GM23338 (cell line): Measurements from ENCODE around the gene NDEL1. TPM values are rescaled to one million over a fixed set of nuclear protein-coding genes. Genes with fewer than 3 reads are reported as not detected.

Experiments
- ATAC-seq: fragments of 200-7000 bp; cut with Tn5 transposase; 3 replicates; pipeline ENCODE4 v1.9.1; 2020
- DNase-seq: peaks from one replicate; pipeline ENCODE4 v3.0.0-alpha.2; 2015; ENCODE audit warnings: low spot score
- H2AFZ ChIP-seq: fragments of 200-600 bp; sonication (generic); 2 replicates; pipeline ENCODE4 v1.8.0; 2016; ENCODE audit warnings: antibody characterized with exemption, mild to moderate bottlenecking, moderate library complexity
- H3F3A ChIP-seq: fragments of 200-600 bp; sonication (generic); replicated peaks from 2 replicates; pipeline ENCODE4 v1.8.0; 2017; ENCODE audit warnings: antibody characterized with exemption, mixed run types, low read depth
- H3K27ac ChIP-seq: fragments of 200-600 bp; sonication (generic); 2 replicates; pipeline ENCODE4 v1.6.1; 2016; ENCODE audit warnings: low read depth
- H3K27me3 ChIP-seq: fragments of 200-600 bp; sonication (generic); 2 replicates; pipeline ENCODE4 v1.8.0; 2016; ENCODE audit warnings: mild to moderate bottlenecking, mixed run types, moderate library complexity; ENCODE audit not compliant: insufficient read depth
- H3K36me3 ChIP-seq: fragments of 200-600 bp; sonication (generic); 2 replicates; pipeline ENCODE4 v1.8.0; 2016; ENCODE audit warnings: mild to moderate bottlenecking; ENCODE audit not compliant: insufficient read depth
- H3K4me1 ChIP-seq: fragments of 200-600 bp; sonication (generic); 2 replicates; pipeline ENCODE4 v1.8.0; 2016; ENCODE audit warnings: mild to moderate bottlenecking, moderate library complexity; ENCODE audit not compliant: insufficient read depth
- H3K4me2 ChIP-seq: fragments of 200-600 bp; sonication (generic); 2 replicates; pipeline ENCODE4 v1.7.1; 2017; ENCODE audit warnings: mixed run types
- H3K4me3 ChIP-seq: fragments of 200-600 bp; sonication (generic); 2 replicates; pipeline ENCODE4 v1.6.1; 2016; ENCODE audit warnings: mixed run types
- H3K79me2 ChIP-seq: fragments of 200-600 bp; sonication (generic); replicated peaks from 2 replicates; pipeline ENCODE4 v1.8.0; 2017; ENCODE audit warnings: mild to moderate bottlenecking; ENCODE audit not compliant: insufficient read depth
- H3K9me2 ChIP-seq: fragments of 200-600 bp; sonication (generic); 2 replicates; pipeline ENCODE4 v1.8.0; 2017; ENCODE audit not compliant: insufficient read depth
- H4K20me1 ChIP-seq: fragments of 200-600 bp; sonication (generic); replicated peaks from 2 replicates; pipeline ENCODE4 v1.8.0; 2017; ENCODE audit warnings: mild to moderate bottlenecking; ENCODE audit not compliant: insufficient read depth
- H3K27ac Mint-ChIP-seq: 2 replicates; pipeline ENCODE4 v1.8.0; 2020; ENCODE audit warnings: inconsistent platforms, mild to moderate bottlenecking, moderate library complexity, mixed read lengths
- H3K27me3 Mint-ChIP-seq: 3 replicates; pipeline ENCODE4 v1.8.0; 2022; ENCODE audit warnings: low read depth, mild to moderate bottlenecking, moderate library complexity, mixed read lengths, inconsistent platforms; ENCODE audit not compliant: insufficient read depth, poor library complexity
- H3K36me3 Mint-ChIP-seq: 3 replicates; pipeline ENCODE4 v1.8.0; 2021; ENCODE audit warnings: low read depth, mild to moderate bottlenecking, inconsistent platforms, moderate library complexity, mixed read lengths
- H3K4me1 Mint-ChIP-seq: 3 replicates; pipeline ENCODE4 v1.8.0; 2020; ENCODE audit warnings: mild to moderate bottlenecking, inconsistent platforms, mixed read lengths
- H3K4me3 Mint-ChIP-seq: 3 replicates; pipeline ENCODE4 v1.8.0; 2021; ENCODE audit warnings: moderate library complexity, mild to moderate bottlenecking, inconsistent platforms, mixed read lengths
- H3K9me3 Mint-ChIP-seq: 3 replicates; pipeline ENCODE4 v1.8.0; 2020; ENCODE audit warnings: moderate library complexity, mild to moderate bottlenecking, inconsistent platforms, mixed read lengths
- CTCF ChIP-seq, 2 experiments: fragments of 200-600 bp in 1 of 2; sonication (generic) in 1 of 2; conservative IDR thresholded peaks; 2 replicates each; pipeline versions ENCODE4 v1.5.1 to v1.6.1; 2016 to 2017; ENCODE audit warnings: antibody characterized with exemption in 2 of 2, low read depth in 2 of 2, mild to moderate bottlenecking in 2 of 2, moderate library complexity in 1 of 2
- ETS1 ChIP-seq: IDR thresholded peaks from 2 replicates; pipeline ENCODE4 v1.6.1; 2016; ENCODE audit warnings: antibody characterized with exemption
- EZH2 ChIP-seq: fragments of 200-600 bp; sonication (generic); IDR thresholded peaks from one replicate; pipeline ENCODE4 v1.8.0; 2017; ENCODE audit warnings: antibody characterized with exemption, mild to moderate bottlenecking, low read depth; ENCODE audit not compliant: unreplicated experiment
- EZH2phosphoT487 ChIP-seq: fragments of 200-600 bp; sonication (generic); IDR thresholded peaks from one replicate; pipeline ENCODE4 v1.8.1; 2018; ENCODE audit warnings: antibody characterized with exemption; ENCODE audit not compliant: unreplicated experiment
- JUNB ChIP-seq: IDR thresholded peaks from one replicate; pipeline ENCODE4 v1.6.1; 2016; ENCODE audit warnings: antibody characterized with exemption; ENCODE audit not compliant: unreplicated experiment
- NANOG ChIP-seq: IDR thresholded peaks from 2 replicates; pipeline ENCODE4 v1.6.1; 2016; ENCODE audit warnings: antibody characterized with exemption, borderline replicate concordance
- POLR2AphosphoS5 ChIP-seq: IDR thresholded peaks from 2 replicates; pipeline ENCODE4 v1.6.1; 2016; ENCODE audit warnings: antibody characterized with exemption, low read depth
- REST ChIP-seq: IDR thresholded peaks from one replicate; pipeline ENCODE4 v1.6.1; 2018; ENCODE audit warnings: antibody characterized with exemption; ENCODE audit not compliant: unreplicated experiment
- STAT1 ChIP-seq: IDR thresholded peaks from one replicate; pipeline ENCODE4 v1.6.1; 2016; ENCODE audit warnings: antibody characterized with exemption; ENCODE audit not compliant: unreplicated experiment
- ZNF114 ChIP-seq: fragments of 250-450 bp; sonication (Bioruptor Pico); IDR thresholded peaks from 2 replicates; pipeline ENCODE4 v1.5.0; 2020; ENCODE audit warnings: mild to moderate bottlenecking, moderate library complexity
- ZNF331 ChIP-seq: fragments of 250-450 bp; sonication (Bioruptor Pico); IDR thresholded peaks from 2 replicates; pipeline ENCODE4 v1.5.0; 2020; ENCODE audit warnings: low read depth, mild to moderate bottlenecking, moderate library complexity
- polyA plus RNA-seq: library from polyadenylated mRNA; unstranded; fragments of >200 nt; fragmentation: Nextera tagmentation; extraction: Ambion mirVana; gene quantifications from 2 replicates; pipeline ENCODE4 v1.2.1, GENCODE V29; 2016
- total RNA-seq: library from RNA; depleted of rRNA; stranded (reverse); fragments of >200 nt; shearing (Covaris generic); gene quantifications from 2 replicates; pipeline ENCODE4 v1.2.3, GENCODE V29; 2014

The NDEL1 gene
- total and polyA plus RNA-seq, 2 experiments from 2014 or later = 21.2 to 26.0 TPM

GRCh38 chr17:8472663-8473062, 37.0 kb downstream of the NDEL1 start:
- Mint-ChIP-seq H3K9me3 (no peaks in the 10 kb centered on the region; the same call in 2 of the 3 replicates), H3K4me3 (no peak overlapping the region), H3K36me3 (peaks cover 57% of the 10 kb centered on the region), H3K27ac (peak overlapping the region; percentile 49; the same call in 1 of the 2 replicates), H3K27me3 (peaks cover 4% of the 10 kb centered on the region), H3K4me1 (no peaks in the 10 kb centered on the region)
- ATAC-seq = no peak
- no peaks in the 10 kb centered on the region for H3K4me1 ChIP-seq
- no peak overlapping the region for H2AFZ ChIP-seq
- H3F3A ChIP-seq = peaks cover 22% of the 10 kb centered on the region; the same call in 1 of the 2 replicates
- peaks cover 26% of the 10 kb centered on the region; the same call in 1 of the 2 replicates for H3K36me3 ChIP-seq
- no peak for DNase-seq
- H3K79me2 ChIP-seq = no peaks in the 10 kb centered on the region
- TF ChIP-seq ETS1 = no peak
- peak; percentile 3; the same call in 1 of the 2 replicates for TF ChIP-seq POLR2AphosphoS5
- H3K27me3 ChIP-seq = no peaks in the 10 kb centered on the region
- H3K4me3 ChIP-seq = no peak overlapping the region
- H3K27ac ChIP-seq = peak overlapping the region; percentile 76; the same call in 1 of the 2 replicates
- H3K9me2 ChIP-seq = no peaks in the 10 kb centered on the region
- H3K4me2 ChIP-seq = no peak overlapping the region
- peaks cover 10% of the 10 kb centered on the region for H4K20me1 ChIP-seq

- peaks cover 10% of the 10 kb centered on the region for H3K27me3 Mint-ChIP-seq
- no peaks in the 10 kb centered on the region; the same call in 2 of the 3 replicates for H3K9me3 Mint-ChIP-seq
- Histone ChIP-seq H3K27ac (peak overlapping the region; percentile 14; the same call in 1 of the 2 replicates), H2AFZ (no peak overlapping the region), H3F3A (peaks cover 25% of the 10 kb centered on the region; the same call in 1 of the 2 replicates), H3K4me1 (no peaks in the 10 kb centered on the region), H3K27me3 (no peaks in the 10 kb centered on the region), H3K9me2 (no peaks in the 10 kb centered on the region), H3K4me3 (no peak overlapping the region), H3K4me2 (no peak overlapping the region), H3K36me3 (peaks cover 31% of the 10 kb centered on the region; the same call in 1 of the 2 replicates), H3K79me2 (no peaks in the 10 kb centered on the region), H4K20me1 (peaks cover 10% of the 10 kb centered on the region)
- no peak for ATAC-seq
- no peak overlapping the region for H3K27ac Mint-ChIP-seq
- no peak for DNase-seq
- H3K36me3 Mint-ChIP-seq = peaks cover 60% of the 10 kb centered on the region
- H3K4me1 Mint-ChIP-seq = no peaks in the 10 kb centered on the region
- no peak overlapping the region for H3K4me3 Mint-ChIP-seq
- TF ChIP-seq EZH2 (no peak), STAT1 (no peak), JUNB (no peak), EZH2phosphoT487 (no peak), ZNF331 (CRISPR knock-in tag) (no peak), CTCF (conservative IDR thresholded peaks at IDR 0.05; ENCODE audit: low read depth in 2 of 2) (no peak), POLR2AphosphoS5 (no peak), NANOG (no peak), REST (no peak), ZNF114 (no peak), ETS1 (no peak)
Measured at GRCh38 chr17:8473451-8474192, 37.9 kb downstream of the NDEL1 start.
